ENCODE results near the gene ZNF697. TPM values are rescaled to one million over a fixed set of nuclear protein-coding genes. Genes with fewer than 3 reads are reported as not detected.
"Not testable (repeated sequence)": the region's sequence is repeated elsewhere in the genome, so short reads cannot be mapped to it uniquely, and the experiment has no call there.

Gene ZNF697
- total RNA-seq, 2 donors from 2014 or later, result 12.0 to 14.8 TPM

DNA sequence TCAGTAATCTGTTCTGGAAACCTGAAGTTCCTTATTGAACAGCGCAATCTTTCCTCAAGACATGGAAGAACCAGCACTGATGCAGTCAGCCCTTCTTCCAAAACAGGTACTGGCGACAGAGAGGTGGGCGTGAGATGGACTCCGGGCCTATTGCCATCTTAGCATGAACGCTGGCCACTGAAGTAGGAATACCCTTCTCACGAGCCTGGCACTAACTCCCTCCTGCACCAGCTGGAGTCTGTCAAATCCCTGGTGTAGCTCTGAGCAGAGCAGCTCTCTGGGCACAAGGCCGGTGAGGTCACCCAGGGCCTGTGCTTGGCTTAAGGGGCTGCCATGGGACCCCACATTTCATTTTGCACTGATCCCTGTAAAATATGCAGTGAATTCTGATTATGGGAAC is 33.0 kb downstream of the ZNF697 start:
- H3K27me3 Mint-ChIP-seq (ENCODE audit: insufficient read depth); H3K9ac ChIP-seq (ENCODE audit: extremely low read depth, low read length, poor library complexity, severe bottlenecking); H3K27ac ChIP-seq (ENCODE audit: low read depth, low read length); H3K9me3 ChIP-seq (ENCODE audit: control insufficient read depth, low read length); H3K36me3 Mint-ChIP-seq (ENCODE audit: low read depth); H3K4me3 Mint-ChIP-seq; H3K36me3 ChIP-seq (ENCODE audit: control insufficient read depth, insufficient read depth, low read length); H3K27ac Mint-ChIP-seq; H3K9me3 Mint-ChIP-seq; H3K4me3 ChIP-seq (ENCODE audit: low read length); DNase-seq; H3K4me1 ChIP-seq (ENCODE audit: control insufficient read depth, insufficient read depth, low read length); H3K27me3 ChIP-seq (ENCODE audit: control insufficient read depth, insufficient read depth, low read length, poor library complexity, severe bottlenecking): not testable (repeated sequence)
- peaks cover 19% of the 10 kb centered on the region for H3K4me1 Mint-ChIP-seq
- WGBS, 2 experiments (ENCODE audit: insufficient coverage in 1 of 2, insufficient read length in 1 of 2), result 70 to 78% methylated on average over 4 to 7 of the region's 7 CpGs

- no peak overlapping the region for H3K27ac ChIP-seq (ENCODE audit: low read depth, low read length)
- Mint-ChIP-seq H3K4me3 (no peak overlapping the region), H3K36me3 (ENCODE audit: low read depth) (no peaks in the 10 kb centered on the region), H3K27me3 (ENCODE audit: insufficient read depth) (peaks cover 5% of the 10 kb centered on the region), H3K9me3 (no peaks in the 10 kb centered on the region), H3K4me1 (peaks cover 28% of the 10 kb centered on the region), H3K27ac (no peak overlapping the region)
- no peaks in the 10 kb centered on the region for H3K27me3 ChIP-seq (ENCODE audit: control insufficient read depth, insufficient read depth, low read length, poor library complexity, severe bottlenecking)
- H3K4me1 ChIP-seq (ENCODE audit: control insufficient read depth, insufficient read depth, low read length), result no peaks in the 10 kb centered on the region
- H3K9me3 ChIP-seq (ENCODE audit: control insufficient read depth, low read length), result no peaks in the 10 kb centered on the region
- TF ChIP-seq, protein P1, sequence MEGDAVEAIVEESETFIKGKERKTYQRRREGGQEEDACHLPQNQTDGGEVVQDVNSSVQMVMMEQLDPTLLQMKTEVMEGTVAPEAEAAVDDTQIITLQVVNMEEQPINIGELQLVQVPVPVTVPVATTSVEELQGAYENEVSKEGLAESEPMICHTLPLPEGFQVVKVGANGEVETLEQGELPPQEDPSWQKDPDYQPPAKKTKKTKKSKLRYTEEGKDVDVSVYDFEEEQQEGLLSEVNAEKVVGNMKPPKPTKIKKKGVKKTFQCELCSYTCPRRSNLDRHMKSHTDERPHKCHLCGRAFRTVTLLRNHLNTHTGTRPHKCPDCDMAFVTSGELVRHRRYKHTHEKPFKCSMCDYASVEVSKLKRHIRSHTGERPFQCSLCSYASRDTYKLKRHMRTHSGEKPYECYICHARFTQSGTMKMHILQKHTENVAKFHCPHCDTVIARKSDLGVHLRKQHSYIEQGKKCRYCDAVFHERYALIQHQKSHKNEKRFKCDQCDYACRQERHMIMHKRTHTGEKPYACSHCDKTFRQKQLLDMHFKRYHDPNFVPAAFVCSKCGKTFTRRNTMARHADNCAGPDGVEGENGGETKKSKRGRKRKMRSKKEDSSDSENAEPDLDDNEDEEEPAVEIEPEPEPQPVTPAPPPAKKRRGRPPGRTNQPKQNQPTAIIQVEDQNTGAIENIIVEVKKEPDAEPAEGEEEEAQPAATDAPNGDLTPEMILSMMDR (conservative IDR thresholded peaks at IDR 0.05), result peak; percentile 90
- H3K4me3 ChIP-seq (ENCODE audit: low read length), result no peak overlapping the region
- WGBS, 2 experiments (ENCODE audit: insufficient coverage in 1 of 2, insufficient read length in 1 of 2), result 49 to 72% methylated on average over 3 to 8 of the region's 9 CpGs
- no peak overlapping the region for H3K9ac ChIP-seq (ENCODE audit: extremely low read depth, low read length, poor library complexity, severe bottlenecking)
- peak; percentile 97 for DNase-seq
- no peaks in the 10 kb centered on the region for H3K36me3 ChIP-seq (ENCODE audit: control insufficient read depth, insufficient read depth, low read length)
These were observed 34.0 kb downstream of the ZNF697 start for GRCh38 chr1:119613769-119614720.

GRCh38 chr1:119611701-119612113 is 36.4 kb downstream of the ZNF697 start:
- Histone ChIP-seq H3K9me3 (ENCODE audit: control insufficient read depth, low read length) (no peaks in the 10 kb centered on the region), H3K36me3 (ENCODE audit: control insufficient read depth, insufficient read depth, low read length) (no peaks in the 10 kb centered on the region), H3K27ac (ENCODE audit: low read depth, low read length) (no peak overlapping the region), H3K4me1 (ENCODE audit: control insufficient read depth, insufficient read depth, low read length) (peaks cover 4% of the 10 kb centered on the region), H3K9ac (ENCODE audit: extremely low read depth, low read length, poor library complexity, severe bottlenecking) (no peak overlapping the region), H3K27me3 (ENCODE audit: control insufficient read depth, insufficient read depth, low read length, poor library complexity, severe bottlenecking) (no peaks in the 10 kb centered on the region), H3K4me3 (ENCODE audit: low read length) (no peak overlapping the region)
- Mint-ChIP-seq H3K36me3 (ENCODE audit: low read depth) (no peaks in the 10 kb centered on the region), H3K4me1 (peaks cover 41% of the 10 kb centered on the region), H3K27ac (no peak overlapping the region), H3K9me3 (no peaks in the 10 kb centered on the region), H3K27me3 (ENCODE audit: insufficient read depth) (peaks cover 5% of the 10 kb centered on the region), H3K4me3 (no peak overlapping the region)
- 9 to 20% methylated on average over 4 to 8 of the region's 8 CpGs for WGBS, 2 experiments (ENCODE audit: insufficient coverage in 1 of 2, insufficient read length in 1 of 2)
- DNase-seq, result peak; percentile 98
- TF ChIP-seq, protein P1 (conservative IDR thresholded peaks at IDR 0.05), result peak; percentile 95

- peaks cover 11% of the 10 kb centered on the region for H3K27me3 Mint-ChIP-seq (ENCODE audit: insufficient read depth)
- not testable (repeated sequence) for H3K9me3 Mint-ChIP-seq; H3K27me3 ChIP-seq (ENCODE audit: control insufficient read depth, insufficient read depth, low read length, poor library complexity, severe bottlenecking); H3K36me3 Mint-ChIP-seq (ENCODE audit: low read depth); H3K4me3 ChIP-seq (ENCODE audit: low read length); H3K4me3 Mint-ChIP-seq; H3K9ac ChIP-seq (ENCODE audit: extremely low read depth, low read length, poor library complexity, severe bottlenecking); H3K36me3 ChIP-seq (ENCODE audit: control insufficient read depth, insufficient read depth, low read length); H3K27ac Mint-ChIP-seq; H3K4me1 ChIP-seq (ENCODE audit: control insufficient read depth, insufficient read depth, low read length); H3K9me3 ChIP-seq (ENCODE audit: control insufficient read depth, low read length); H3K27ac ChIP-seq (ENCODE audit: low read depth, low read length)
- H3K4me1 Mint-ChIP-seq, result peaks cover 46% of the 10 kb centered on the region
- DNase-seq, result peak; percentile 80
- 55 to 77% methylated on average over 4 to 6 of the region's 6 CpGs for WGBS, 2 experiments (ENCODE audit: insufficient coverage in 1 of 2, insufficient read length in 1 of 2)
These were observed 39.2 kb downstream of the ZNF697 start for GRCh38 chr1:119608816-119609215.

Measured in endodermal cell (in vitro differentiated cells).